Gastroesophageal sphincter (tissue), 3 donors: ENCODE data around the gene FAM20A.

Source experiments
- POLR2A ChIP-seq, 2 donors: fragments of 450-650 bp; IDR thresholded peaks; one replicate each; pipeline ENCODE4 v1.6.1; 2017; ENCODE audit warnings: antibody characterized with exemption in 2 of 2, mild to moderate bottlenecking in 2 of 2, moderate library complexity in 1 of 2
- TF ChIP-seq, protein P1 (sequence below), 4 experiments: fragments of 200-600 bp in 2 of 4; fragments of 450-650 bp in 2 of 4; sonication (generic) in 1 of 4; IDR thresholded peaks; one replicate each; pipeline ENCODE4 v1.5.1; 2017 to 2019; ENCODE audit warnings: antibody characterized with exemption in 4 of 4, mild to moderate bottlenecking in 2 of 4, moderate library complexity in 2 of 4

- TF ChIP-seq POLR2A (IDR thresholded peaks at IDR 0.05), result no peak
- TF ChIP-seq, protein P1, sequence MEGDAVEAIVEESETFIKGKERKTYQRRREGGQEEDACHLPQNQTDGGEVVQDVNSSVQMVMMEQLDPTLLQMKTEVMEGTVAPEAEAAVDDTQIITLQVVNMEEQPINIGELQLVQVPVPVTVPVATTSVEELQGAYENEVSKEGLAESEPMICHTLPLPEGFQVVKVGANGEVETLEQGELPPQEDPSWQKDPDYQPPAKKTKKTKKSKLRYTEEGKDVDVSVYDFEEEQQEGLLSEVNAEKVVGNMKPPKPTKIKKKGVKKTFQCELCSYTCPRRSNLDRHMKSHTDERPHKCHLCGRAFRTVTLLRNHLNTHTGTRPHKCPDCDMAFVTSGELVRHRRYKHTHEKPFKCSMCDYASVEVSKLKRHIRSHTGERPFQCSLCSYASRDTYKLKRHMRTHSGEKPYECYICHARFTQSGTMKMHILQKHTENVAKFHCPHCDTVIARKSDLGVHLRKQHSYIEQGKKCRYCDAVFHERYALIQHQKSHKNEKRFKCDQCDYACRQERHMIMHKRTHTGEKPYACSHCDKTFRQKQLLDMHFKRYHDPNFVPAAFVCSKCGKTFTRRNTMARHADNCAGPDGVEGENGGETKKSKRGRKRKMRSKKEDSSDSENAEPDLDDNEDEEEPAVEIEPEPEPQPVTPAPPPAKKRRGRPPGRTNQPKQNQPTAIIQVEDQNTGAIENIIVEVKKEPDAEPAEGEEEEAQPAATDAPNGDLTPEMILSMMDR (IDR thresholded peaks at IDR 0.05), result no peak
Observed at GRCh38 chr17:68495081-68495480, 106.1 kb downstream of the FAM20A start.
